AG04450 (cell line): Measurements from ENCODE around the gene CHI3L1. TPM values are rescaled to one million over a fixed set of nuclear protein-coding genes. Genes with fewer than 3 reads are reported as not detected.

ENCODE experiments used
- CTCF ChIA-PET: fragments of 300-600, 350-600 bp; formaldehyde crosslinking; extraction: SDS; loops from one replicate; lab custom pipeline; 2022; ENCODE audit warnings: antibody characterized with exemption, inconsistent platforms; lab: Charles Lee
- POLR2A ChIA-PET: fragments of 350-600 bp; formaldehyde crosslinking; extraction: SDS; loops from one replicate; lab custom pipeline; 2021; ENCODE audit warnings: antibody characterized with exemption, inconsistent platforms; lab: Yijun Ruan, JAX
- DNase-seq: peaks from one replicate; pipeline ENCODE4 v3.0.0-alpha.2; 2011; ENCODE audit warnings: low read depth, low spot score
- H3K27ac ChIP-seq: one replicate; pipeline ENCODE4 v1.5.1; 2012; ENCODE audit warnings: low read depth, low read length, control low read depth
- H3K27me3 ChIP-seq: one replicate; pipeline ENCODE4 v1.6.0; 2012; ENCODE audit warnings: low read length; ENCODE audit not compliant: control insufficient read depth, insufficient read depth
- H3K4me3 ChIP-seq: 2 replicates; pipeline ENCODE4 v1.5.1; 2011; ENCODE audit warnings: mild to moderate bottlenecking, low read depth, low read length, control low read depth
- H3K9me3 ChIP-seq: 2 replicates; pipeline ENCODE4 v1.5.1; 2012; ENCODE audit warnings: low read length; ENCODE audit not compliant: control insufficient read depth, insufficient read depth
- CTCF ChIP-seq: IDR thresholded peaks from 2 replicates; pipeline ENCODE4 v1.5.1; 2011; ENCODE audit warnings: low read depth, low read length, control low read depth, inconsistent platforms
- polyA plus RNA-seq: library from polyadenylated mRNA; depleted of rRNA; stranded (reverse); fragments of >200 nt; gene quantifications from 2 replicates; pipeline ENCODE4 v1.2.3, GENCODE V29; 2011

CHI3L1 gene
- polyA plus RNA-seq, 1 experiment, result 6.4 TPM

GRCh38 chr1:203213126-203213525 lies 26.6 kb upstream of the CHI3L1 start:
- Histone ChIP-seq H3K27me3 (peaks cover 20% of the 10 kb centered on the region), H3K9me3 (no peaks in the 10 kb centered on the region), H3K27ac (no peak overlapping the region), H3K4me3 (no peak overlapping the region)
- CTCF ChIA-PET, result interaction anchor here (0.5 to 9.0 kb wide), 3 partner anchors 55 to 1454 kb away, joined by 4 to 253 read pairs (median 41); no protein-coding TSS in a partner anchor
- no peak for DNase-seq
- POLR2A ChIA-PET, result no interaction called here
- no peak for TF ChIP-seq CTCF

GRCh38 chr1:203211812-203212211 lies 25.3 kb upstream of the CHI3L1 start:
- no peak for DNase-seq
- no peak for TF ChIP-seq CTCF
- Histone ChIP-seq H3K27me3 (peaks cover 12% of the 10 kb centered on the region), H3K27ac (no peak overlapping the region), H3K4me3 (no peak overlapping the region), H3K9me3 (no peaks in the 10 kb centered on the region)
- ChIA-PET POLR2A (no interaction called here), CTCF (interaction anchor here (1.5 to 9.0 kb wide), 4 partner anchors 39 to 172 kb away, joined by 4 to 253 read pairs (median 6); no protein-coding TSS in a partner anchor)

GRCh38 chr1:203210988-203211387 lies 24.5 kb upstream of the CHI3L1 start:
- no peak overlapping the region for H3K27ac ChIP-seq
- CTCF ChIA-PET, result interaction anchor here (0.6 to 9.0 kb wide), 5 partner anchors 38 to 171 kb away, joined by 3 to 253 read pairs (median 5); no protein-coding TSS in a partner anchor
- DNase-seq, result no peak
- no peak overlapping the region for H3K4me3 ChIP-seq
- no peak for TF ChIP-seq CTCF
- POLR2A ChIA-PET, result no interaction called here
- H3K27me3 ChIP-seq, result peaks cover 7% of the 10 kb centered on the region
- no peaks in the 10 kb centered on the region for H3K9me3 ChIP-seq

GRCh38 chr1:203210350-203210749 lies 23.8 kb upstream of the CHI3L1 start:
- Histone ChIP-seq H3K4me3 (no peak overlapping the region), H3K27me3 (peaks cover 7% of the 10 kb centered on the region), H3K27ac (no peak overlapping the region), H3K9me3 (no peaks in the 10 kb centered on the region)
- no peak for DNase-seq
- ChIA-PET CTCF (interaction anchor here (0.9 to 1.5 kb wide), 3 partner anchors 92 to 171 kb away, joined by 3 to 7 read pairs (median 4); no protein-coding TSS in a partner anchor), POLR2A (no interaction called here)
- no peak for TF ChIP-seq CTCF

- H3K9me3 ChIP-seq, result no peaks in the 10 kb centered on the region
- H3K27me3 ChIP-seq, result peaks cover 7% of the 10 kb centered on the region
- no peak overlapping the region for H3K4me3 ChIP-seq
- H3K27ac ChIP-seq, result no peak overlapping the region
- DNase-seq, result no peak
- POLR2A ChIA-PET, result no interaction called here
- no peak for TF ChIP-seq CTCF
- CTCF ChIA-PET, result interaction anchor here (0.7 to 1.3 kb wide), 2 partner anchors 61 to 90 kb away, joined by 3 to 5 read pairs; no protein-coding TSS in a partner anchor
Measured at GRCh38 chr1:203208181-203208580, 21.7 kb upstream of the CHI3L1 start.
